ENCODE results near the gene EEF1AKMT4.

DNA sequence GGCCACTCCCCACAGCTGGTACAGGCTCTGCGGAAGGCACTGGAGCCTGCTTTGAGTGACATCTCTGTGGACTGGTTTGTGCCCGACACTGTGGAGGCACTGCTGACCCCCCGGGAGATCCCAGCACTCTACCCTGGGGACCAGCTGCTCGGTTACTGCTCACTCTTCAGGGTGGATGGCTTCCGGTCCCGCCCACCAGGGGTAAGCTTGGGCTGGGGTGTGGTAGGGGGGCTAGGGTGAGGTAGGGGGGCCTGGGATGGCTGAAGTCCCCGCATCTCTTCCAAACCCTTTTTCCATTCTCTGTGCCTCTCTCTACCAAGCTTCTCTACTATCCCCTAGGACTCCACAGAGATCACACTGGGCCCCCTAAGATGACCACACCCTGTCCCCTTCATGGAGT lies 12.3 kb upstream of the EEF1AKMT4 start:
- no peak for TF ChIP-seq CTBP1 (IDR thresholded peaks at IDR 0.05; ENCODE audit: borderline replicate concordance)
- TF ChIP-seq FOXA1 (IDR thresholded peaks at IDR 0.05), result no peak
- no peak for TF ChIP-seq SUZ12 (IDR thresholded peaks at IDR 0.05)
